ENCODE measurements around the gene ARHGAP24.

The ARHGAP24 gene

GRCh38 chr4:85708468-85708867 is 233.5 kb downstream of the ARHGAP24 start:
- DNase-seq, result no peak

- no peak for DNase-seq
These were observed 238.1 kb downstream of the ARHGAP24 start for GRCh38 chr4:85713005-85713404.

GRCh38 chr4:85715991-85716737 is 241.2 kb downstream of the ARHGAP24 start:
- peak; percentile 52 for DNase-seq

- DNase-seq, result peak; percentile 89
These were observed 242.4 kb downstream of the ARHGAP24 start for GRCh38 chr4:85717351-85717750.

- DNase-seq, result peak; percentile 39
These were observed 242.9 kb downstream of the ARHGAP24 start for GRCh38 chr4:85717847-85718246.

- DNase-seq, result peak; percentile 59
These were observed 245.8 kb downstream of the ARHGAP24 start for GRCh38 chr4:85720735-85721134.

- no peak for DNase-seq
These were observed 247.5 kb downstream of the ARHGAP24 start for GRCh38 chr4:85722401-85722800.

GRCh38 chr4:85722807-85723206 is 247.9 kb downstream of the ARHGAP24 start:
- DNase-seq, result peak; percentile 72

GRCh38 chr4:85724791-85725563 is 250.0 kb downstream of the ARHGAP24 start:
- no peak for DNase-seq

- DNase-seq, result no peak
These were observed 250.8 kb downstream of the ARHGAP24 start for GRCh38 chr4:85725721-85726170.

- no peak for DNase-seq
These were observed 251.6 kb downstream of the ARHGAP24 start for GRCh38 chr4:85726555-85726954.

- no peak for DNase-seq
These were observed 253.5 kb downstream of the ARHGAP24 start for GRCh38 chr4:85728464-85728863.

GRCh38 chr4:85732124-85732523 is 257.2 kb downstream of the ARHGAP24 start:
- DNase-seq, result no peak

GRCh38 chr4:85733798-85734197 is 258.8 kb downstream of the ARHGAP24 start:
- no peak for DNase-seq

- no peak for DNase-seq
These were observed 259.5 kb downstream of the ARHGAP24 start for GRCh38 chr4:85734424-85734831.

GRCh38 chr4:85736571-85736970 is 261.6 kb downstream of the ARHGAP24 start:
- DNase-seq, result no peak

GRCh38 chr4:85737254-85737653 is 262.3 kb downstream of the ARHGAP24 start:
- no peak for DNase-seq

- no peak for DNase-seq
These were observed 263.8 kb downstream of the ARHGAP24 start for GRCh38 chr4:85738721-85739120.

- DNase-seq, result peak; percentile 48
These were observed 265.5 kb downstream of the ARHGAP24 start for GRCh38 chr4:85740431-85740861.

GRCh38 chr4:85741381-85741780 is 266.4 kb downstream of the ARHGAP24 start:
- no peak for DNase-seq

- no peak for DNase-seq
These were observed 267.1 kb downstream of the ARHGAP24 start for GRCh38 chr4:85741921-85742591.

GRCh38 chr4:85744950-85745349 is 270.0 kb downstream of the ARHGAP24 start:
- DNase-seq, result peak; percentile 34

- no peak for DNase-seq
These were observed 271.0 kb downstream of the ARHGAP24 start for GRCh38 chr4:85745939-85746338.
